ENCODE data around the gene EMC10.

Gene EMC10

DNA sequence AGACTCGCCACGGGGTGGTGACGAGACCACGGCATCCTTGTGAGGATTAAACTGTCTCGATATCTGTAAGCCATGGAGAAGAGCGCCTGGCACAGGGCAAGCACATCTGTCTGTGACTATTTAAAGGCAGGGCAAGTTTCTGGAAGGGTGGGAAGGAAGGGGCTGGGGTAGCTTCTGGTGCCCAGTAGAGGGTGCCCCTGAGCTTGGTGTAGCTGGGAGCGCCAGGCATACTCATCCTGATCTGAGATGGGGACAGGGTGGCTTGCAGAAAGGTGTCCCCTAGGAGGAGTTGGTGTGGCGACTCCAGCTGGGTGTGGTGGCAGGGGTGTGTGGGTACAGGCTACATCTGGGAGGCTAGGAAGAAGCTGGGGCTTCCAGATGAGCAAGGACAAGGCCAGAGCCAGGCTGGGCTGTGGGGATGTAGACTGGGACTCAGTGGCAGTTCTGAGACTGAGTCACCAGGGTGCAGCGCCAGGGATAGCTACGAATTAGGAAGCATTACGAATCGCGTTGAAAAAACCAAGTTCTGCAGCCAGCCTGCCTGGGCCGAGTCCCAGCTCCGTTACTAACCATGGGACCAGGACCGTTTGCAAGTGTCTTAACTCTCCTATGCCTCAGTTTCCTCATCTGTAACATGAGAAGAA, 60.5 kb downstream of the EMC10 start:
- Histone ChIP-seq H3K36me3 (no peaks in the 10 kb centered on the region), H3K27me3 (no peaks in the 10 kb centered on the region; the same call in 1 of the 2 replicates), H3K4me1 (no peaks in the 10 kb centered on the region), H3K4me3 (ENCODE audit: low read depth, low read length) (no peak overlapping the region), H3K9me3 (no peaks in the 10 kb centered on the region)
- DNase-seq: no peak
- TF ChIP-seq CTCF (IDR thresholded peaks at IDR 0.05; ENCODE audit: low read depth, low read length): no peak

- H3K9me3 ChIP-seq: no peaks in the 10 kb centered on the region
- no peaks in the 10 kb centered on the region for H3K27me3 ChIP-seq
- H3K36me3 ChIP-seq: no peaks in the 10 kb centered on the region
- H3K4me1 ChIP-seq: no peaks in the 10 kb centered on the region
- no peak for DNase-seq
- H3K4me3 ChIP-seq (ENCODE audit: low read depth, low read length): no peak overlapping the region
- TF ChIP-seq CTCF (IDR thresholded peaks at IDR 0.05; ENCODE audit: low read depth, low read length): no peak
These were observed 61.0 kb downstream of the EMC10 start for GRCh38 chr19:50537306-50537685.

DNA sequence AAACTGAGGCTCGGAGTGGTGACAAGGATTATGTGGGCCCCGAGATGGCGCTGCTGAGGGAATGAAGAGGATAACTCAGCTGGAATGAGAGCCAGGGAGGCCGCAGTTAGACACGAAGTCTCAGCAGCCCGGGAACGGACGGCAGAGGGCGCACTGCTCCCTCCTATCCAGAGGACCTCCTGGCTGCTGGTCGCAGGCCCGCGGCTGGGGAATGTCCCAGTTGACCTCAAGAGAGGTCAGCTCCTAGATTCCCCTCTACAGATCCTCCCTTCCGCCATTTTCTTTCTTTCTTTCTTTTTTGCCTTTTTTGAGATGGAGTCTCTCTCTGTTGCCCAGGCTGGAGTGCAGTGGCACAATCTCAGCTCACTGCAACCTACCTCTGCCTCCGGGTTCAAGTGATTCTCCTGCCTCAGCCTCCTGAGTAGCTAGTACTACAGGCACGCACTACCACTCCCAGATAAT, 61.5 kb downstream of the EMC10 start:
- no peaks in the 10 kb centered on the region for H3K27me3 ChIP-seq
- TF ChIP-seq CTCF (IDR thresholded peaks at IDR 0.05; ENCODE audit: low read depth, low read length): peak; percentile 95
- H3K4me3 ChIP-seq (ENCODE audit: low read depth, low read length): no peak overlapping the region

More for the DNA sequence above, 61.5 kb downstream of the EMC10 start:
- peak; percentile 92 for DNase-seq
- no peaks in the 10 kb centered on the region for H3K36me3 ChIP-seq
- H3K4me1 ChIP-seq: no peaks in the 10 kb centered on the region
- no peaks in the 10 kb centered on the region for H3K9me3 ChIP-seq

Data from BE2C (cell line).